Non-pigmented ciliary epithelial cell (primary cell): Measurements from ENCODE around the gene MTHFR.
"Not testable (repeated sequence)": the region's sequence is repeated elsewhere in the genome, so short reads cannot be mapped to it uniquely, and the experiment has no call there.

Experiments used
- DNase-seq: peaks from one replicate; pipeline ENCODE4 v3.0.0-alpha.2; 2010; ENCODE audit warnings: low read depth

The MTHFR gene

DNA sequence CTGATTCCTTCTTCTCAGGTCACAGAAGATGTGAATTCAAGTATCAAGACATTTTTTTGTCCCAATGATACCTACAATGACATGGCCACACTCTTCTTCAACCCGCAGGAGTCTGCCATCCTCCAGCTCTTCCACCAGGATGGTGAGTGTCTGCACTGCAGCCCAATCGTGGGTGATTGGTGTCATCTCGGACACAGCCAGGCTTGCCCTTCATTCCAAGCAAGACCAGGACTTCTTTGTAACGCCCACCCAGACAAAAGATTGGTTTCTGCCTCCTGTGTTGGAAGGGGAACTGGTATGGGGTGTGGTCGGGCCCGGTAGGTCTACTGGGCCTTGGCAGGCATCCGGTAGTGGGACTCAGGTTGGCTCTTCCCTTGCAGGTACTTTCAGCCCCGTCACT lies 27.7 kb upstream of the MTHFR start:
- no peak for DNase-seq

DNA sequence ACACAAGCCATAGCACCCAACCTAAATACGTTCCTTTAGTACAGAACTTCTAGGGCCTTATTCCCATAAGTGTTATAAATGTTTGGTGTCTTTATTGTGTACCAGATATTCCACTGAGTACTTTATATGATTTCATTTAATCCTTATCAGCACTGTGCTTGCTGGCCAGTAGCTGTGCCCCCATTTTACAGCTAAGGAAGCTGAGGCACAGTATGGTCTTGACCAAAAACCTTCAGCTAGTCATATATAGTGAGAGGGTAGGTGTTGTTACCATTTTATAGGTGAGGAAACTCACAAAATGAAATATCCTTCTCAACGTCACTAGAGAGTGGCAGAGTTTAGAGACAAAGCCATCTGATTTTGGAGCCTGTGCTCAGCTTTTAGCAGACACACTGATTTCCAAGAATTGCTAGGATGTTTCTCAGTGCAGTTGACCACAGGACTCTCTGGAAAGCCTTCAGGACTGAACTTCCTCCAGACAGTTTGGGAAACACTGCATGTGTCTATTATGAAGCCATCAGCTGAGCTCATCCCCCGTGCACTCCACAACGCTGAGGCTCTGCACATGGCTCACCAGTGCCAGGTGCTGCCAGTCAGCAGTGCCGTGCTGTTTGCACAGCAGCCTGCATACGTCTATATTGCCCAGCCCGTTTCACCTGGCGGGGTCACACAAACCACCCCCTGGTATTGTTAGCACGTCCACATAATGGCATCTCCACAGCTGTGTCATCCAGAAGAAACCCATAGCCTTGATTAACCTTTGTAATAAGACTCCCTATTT lies 26.4 kb upstream of the MTHFR start:
- no peak for DNase-seq

DNA sequence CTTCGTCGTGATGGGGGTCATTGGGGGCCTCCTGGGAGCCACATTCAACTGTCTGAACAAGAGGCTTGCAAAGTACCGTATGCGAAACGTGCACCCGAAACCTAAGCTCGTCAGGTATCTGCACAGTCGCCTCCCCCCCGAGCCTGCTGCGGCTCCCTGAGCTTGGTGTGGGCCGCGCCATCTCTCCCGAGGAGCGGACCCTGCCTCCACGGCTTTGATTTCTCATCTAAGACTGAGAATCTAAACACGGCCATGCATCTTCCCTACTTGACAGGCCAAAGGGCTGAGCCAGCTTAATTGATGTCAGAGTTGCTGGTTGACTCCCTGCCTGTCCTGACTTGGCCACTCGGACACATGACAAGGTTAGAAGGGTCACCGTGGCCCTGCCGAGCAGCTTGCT lies 22.7 kb upstream of the MTHFR start:
- DNase-seq, result no peak

DNA sequence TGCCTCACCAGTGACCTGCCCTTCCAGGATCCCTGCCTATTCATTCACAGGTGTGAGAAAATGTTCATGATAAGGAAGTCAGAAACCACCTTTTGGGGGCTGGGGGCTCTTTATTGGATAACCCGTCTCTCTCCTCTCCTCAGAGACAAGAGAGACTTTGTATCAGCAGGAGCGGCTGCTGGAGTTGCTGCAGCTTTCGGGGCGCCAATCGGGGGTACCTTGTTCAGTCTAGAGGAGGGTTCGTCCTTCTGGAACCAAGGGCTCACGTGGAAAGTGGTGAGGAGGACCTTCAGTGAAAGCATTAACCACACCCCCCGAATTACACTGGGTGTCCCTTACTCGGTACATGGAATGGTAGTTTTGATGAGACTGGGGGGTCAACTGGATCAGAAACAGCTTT lies 21.2 kb upstream of the MTHFR start:
- DNase-seq, result no peak

DNA sequence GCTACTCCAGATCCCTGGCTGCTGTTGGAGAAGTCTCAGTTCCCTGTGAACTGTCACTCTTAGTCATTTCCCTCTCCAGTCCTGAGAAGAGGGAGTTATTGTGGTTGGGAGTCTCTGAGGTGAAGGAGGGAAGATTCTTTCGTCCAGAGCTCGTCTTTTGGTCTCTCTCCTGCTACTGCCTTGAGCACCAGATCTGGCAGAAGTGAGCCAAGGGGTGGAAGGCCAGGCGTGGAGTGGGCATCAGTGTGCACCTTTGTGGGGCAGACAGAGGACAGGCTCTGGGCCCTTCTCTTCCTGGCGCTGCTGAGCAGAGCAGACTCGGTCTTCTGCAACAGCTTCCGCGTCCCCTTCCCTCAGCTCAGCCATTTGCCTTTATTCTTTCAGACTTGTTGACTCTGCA lies 19.4 kb upstream of the MTHFR start:
- DNase-seq, result no peak

DNA sequence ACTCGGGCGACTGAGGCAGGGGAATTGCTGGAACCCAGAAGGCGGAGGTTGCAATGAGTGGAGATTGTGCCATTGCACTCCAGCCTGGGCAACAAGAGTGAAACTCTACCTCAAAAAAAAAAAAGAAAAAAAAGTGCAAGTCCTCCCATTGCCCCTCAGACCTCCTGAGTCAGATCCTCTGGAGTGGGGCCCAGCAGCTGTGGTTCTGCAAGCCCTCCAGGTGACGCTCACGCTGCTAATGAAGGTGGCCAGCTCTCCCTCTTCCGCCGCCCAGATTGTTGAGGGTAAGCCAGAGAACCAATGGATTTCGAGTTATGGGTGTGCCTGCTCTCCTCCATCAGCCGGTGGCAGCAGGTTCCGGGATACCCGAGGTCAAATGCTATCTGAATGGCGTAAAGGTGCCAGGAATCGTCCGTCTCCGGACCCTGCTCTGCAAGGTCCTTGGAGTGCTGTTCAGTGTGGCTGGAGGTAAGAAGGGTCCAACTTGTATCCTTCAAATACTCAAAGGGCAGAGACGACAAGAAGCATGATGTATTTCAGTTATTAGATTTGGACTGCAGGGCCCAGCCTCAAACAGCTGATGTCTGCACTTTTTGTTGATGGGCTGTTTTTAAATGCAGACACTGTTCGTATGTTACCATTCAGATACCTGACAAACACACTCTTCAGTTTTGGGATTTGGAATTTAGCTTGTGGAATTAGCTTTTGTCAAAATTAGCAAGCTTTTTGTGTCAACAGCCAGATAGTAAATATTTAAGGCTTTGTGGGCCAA lies 17.8 kb upstream of the MTHFR start:
- no peak for DNase-seq

DNA sequence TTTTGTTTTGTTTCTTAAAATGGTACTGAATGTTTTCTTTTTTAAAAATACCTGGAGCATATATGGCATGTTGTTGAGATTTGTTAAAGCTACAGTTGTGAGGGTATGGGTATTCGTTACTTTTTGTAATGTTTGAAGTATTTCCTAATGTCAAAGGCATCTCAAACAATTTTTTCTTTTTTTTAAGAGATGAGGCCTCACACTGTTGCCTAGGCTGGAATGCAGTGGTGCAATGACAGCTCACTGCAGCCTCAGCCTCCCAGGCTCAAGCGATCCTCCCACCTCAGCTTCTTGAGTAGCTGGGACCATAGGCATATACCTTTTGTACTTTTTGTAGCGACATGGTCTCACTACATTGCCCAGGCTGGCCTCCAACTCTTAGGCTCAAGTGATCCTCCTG lies 16.3 kb upstream of the MTHFR start:
- no peak for DNase-seq

DNA sequence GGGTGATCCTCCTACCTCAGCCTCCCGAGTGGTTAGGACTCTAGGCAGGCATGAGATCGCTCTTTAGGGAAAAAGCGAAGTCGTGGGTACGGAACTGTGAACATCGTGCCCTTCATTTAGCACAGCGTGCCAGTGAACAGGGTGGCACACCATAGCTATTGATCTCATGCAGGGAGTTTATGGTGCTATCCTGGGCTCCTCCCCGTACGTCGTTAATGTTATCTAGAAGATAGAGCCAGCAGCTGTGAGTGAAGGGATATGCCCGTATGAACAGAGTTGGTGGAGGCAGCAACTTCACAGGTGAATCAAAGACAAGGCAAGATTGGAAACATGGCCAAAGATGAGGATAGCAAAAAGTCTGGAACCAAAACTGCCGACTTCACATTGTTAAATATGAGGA lies 11.4 kb upstream of the MTHFR start:
- no peak for DNase-seq

DNA sequence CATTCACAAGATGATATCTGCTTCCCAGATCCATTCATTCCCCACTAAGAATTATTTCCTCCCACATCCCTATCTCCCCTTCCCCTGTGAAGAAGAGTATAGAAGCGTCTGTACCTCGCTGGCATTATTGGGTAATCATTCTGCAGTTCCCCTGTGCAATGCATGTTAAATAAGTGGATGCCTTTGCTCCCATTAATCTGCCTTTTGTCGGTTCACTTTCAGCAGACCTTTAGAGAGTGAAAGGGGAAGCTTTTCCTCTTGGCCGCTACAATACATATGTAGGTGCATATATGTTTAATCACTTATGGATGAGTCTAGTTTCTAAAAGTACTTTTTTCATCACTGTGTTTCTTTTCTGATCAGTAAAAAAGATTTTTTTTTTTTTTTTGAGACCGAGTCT lies 7.3 kb upstream of the MTHFR start:
- no peak for DNase-seq

DNA sequence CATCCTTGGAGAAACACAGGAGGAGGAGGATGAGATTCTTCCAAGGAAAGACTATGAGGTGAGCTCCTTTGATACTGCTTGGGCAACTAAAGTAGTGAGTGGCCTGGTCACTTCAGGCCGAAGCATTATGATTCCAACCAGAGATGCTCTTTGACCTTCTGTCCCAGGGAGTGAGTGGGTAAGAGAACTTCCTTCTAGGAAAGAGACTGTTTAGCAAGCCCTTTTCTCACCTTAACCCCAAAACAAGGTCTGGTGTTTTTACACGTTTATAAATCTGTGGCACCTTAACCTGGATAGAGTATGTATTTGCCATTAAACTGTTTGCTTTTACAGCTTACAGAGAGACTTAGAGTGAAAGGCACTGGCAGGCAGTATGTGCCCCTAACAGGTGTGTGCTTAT lies 1.4 kb upstream of the MTHFR start:
- DNase-seq, result no peak

DNA sequence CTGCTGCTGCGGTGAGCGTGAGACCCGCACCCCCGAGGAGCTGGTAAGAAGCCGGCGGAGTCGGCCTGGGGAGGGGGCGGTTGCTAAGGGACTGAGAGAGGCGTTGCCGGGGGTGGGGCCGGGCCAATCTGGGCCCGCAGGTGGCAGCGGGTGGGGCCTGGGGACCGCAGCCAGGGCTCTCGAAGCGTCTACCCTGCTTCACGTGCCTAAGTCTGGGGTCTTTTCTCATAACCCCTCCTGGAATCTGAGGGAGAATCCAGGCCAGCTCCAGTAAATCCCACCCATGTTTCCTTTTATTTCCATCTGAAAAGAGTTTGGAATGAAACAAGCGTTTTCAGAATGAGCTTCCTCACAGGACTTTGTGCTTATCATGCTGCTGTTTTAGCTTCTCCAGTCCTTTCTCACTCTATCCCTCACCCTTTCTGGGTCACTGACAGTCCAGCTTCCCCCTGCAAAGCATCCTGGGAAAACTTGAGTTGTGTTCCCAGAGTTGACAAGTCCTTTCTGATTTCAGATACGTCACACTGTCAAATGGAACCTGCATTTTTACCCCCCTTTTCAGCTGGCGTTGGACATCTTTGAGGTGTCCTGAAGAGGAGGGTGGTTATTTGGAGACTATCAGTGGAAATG lies 658 bp upstream of the MTHFR start:
- DNase-seq, result no peak

DNA sequence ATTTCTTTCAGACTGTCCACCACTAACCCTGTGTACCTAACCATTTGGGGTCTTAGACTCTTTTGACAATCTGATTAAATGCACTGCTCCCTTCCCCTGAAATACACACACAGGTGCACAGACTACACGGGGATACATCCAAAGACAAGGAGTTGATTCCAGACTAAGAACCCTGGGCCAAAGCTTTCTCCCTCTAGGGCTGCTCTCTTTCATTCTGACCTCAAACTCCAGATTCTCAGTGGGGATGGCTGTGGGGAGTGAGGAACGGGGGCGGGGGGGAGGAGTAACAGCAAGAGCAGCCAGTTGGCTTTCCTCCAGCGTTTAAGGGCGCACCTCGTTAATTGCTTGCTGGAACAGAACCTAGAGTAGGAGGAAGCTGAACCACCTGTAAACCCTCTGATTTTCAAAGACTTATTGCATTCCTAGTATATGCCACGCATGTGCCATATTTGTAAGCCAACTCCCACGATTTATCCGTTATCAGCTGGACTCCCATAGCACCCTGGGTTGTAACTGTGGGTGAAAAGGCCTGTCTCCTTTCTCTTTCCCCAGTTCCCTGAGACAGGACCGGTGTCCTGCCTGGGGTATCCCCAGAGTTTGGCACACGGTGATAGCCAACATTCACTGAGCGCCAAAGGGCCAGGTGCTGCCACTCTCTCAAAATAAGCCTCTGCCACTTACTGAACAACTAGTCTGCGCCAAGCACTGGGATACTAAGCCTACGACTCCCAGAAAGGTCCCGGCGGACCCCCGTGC lies 920 bp downstream of the MTHFR start:
- no peak for DNase-seq

DNA sequence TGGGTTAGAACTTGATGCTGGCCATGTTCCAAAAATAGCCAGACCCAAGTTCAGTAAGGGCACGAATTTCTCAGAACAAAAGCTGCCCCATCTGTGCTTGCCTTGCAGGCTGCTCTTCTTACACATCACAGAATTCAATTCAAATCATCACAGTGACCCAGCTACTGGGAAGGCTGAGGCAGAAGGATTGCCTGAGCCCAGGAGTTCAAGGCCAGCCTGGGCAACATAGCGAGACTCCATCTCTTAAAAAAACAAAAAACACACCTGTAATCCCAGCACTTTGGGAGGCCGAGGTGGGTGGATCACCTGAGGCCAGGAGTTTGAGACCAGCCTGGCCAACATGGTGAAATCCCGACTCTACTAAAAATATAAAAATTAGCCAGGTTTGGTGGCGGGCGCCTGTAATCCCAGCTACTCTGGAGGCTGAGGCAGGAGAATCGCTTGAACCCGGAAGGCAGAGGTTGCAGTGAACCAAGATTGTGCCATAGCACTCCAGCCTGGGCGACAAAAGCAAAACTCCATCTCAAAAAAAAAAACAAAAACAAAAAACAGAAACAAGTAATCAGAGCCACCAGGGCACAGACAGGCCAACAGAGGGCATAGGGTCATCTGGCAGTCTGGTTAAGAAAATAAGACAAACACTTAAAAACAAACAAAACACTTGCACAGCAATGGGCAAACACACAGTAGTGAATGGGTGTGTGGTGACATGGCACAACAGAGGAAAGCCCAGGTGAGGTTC lies 1.7 kb downstream of the MTHFR start:
- DNase-seq, result not testable (repeated sequence)

DNA sequence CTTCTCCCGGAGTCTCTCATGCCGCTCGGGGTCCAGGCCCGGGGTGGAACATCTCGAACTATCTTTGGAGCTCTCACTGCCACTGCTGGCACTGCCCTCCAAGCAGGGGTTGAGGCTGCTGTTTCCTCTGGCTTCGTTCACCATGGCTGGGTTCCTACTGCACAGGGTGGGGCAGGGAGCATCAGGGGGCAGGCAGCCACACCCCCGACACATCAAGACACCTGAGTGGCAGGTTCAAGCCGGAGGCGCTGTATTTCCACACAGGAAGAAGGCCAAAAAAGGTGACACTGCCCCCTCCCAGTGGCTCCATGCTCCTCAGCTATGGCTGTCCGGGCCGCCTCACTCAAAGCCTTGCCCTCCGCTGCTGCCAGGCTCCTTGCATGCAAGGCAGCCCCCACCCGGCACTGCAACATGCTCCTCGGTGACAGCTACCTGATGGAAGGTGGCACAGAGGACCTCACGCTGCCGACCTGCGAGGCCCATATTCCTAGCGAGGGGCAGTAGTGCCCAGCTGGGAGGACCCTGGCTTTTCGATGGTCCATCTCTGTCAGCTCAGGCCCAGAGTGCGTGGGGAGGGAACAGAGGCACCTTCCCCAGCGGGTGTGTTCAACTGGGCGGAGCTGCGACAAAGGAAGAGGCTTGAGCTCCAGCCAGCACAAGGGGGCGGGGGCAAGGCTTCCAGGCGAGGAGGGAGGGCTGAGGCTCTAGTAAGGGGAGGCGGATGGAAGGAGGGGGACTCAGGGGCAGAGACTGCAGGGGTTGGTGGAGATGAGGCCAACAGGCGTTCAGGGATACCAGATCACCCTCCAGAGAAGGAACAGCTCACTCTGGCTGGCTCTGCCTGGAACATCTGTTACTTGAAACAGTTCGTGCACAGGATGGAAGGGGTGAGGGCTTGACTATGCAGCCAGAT lies 2.5 kb downstream of the MTHFR start:
- peak; percentile 94 for DNase-seq

DNA sequence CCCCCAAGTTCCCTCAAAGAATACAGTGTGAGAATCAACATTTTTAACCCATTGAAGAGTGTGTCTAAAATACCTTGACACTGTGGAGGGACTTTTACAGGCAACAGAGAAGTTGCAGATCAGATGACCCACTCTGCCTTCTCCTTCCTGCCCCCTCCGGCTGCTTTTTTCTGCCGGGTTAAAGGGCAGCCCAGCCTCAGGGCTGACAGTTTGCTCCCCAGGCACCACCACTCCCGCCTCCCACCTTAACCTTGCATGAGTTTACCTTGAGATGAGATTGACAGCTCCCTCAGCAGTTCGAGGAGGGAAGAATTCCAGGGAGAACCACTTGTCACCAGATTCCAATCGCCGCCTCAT lies 3.2 kb downstream of the MTHFR start:
- DNase-seq, result no peak

DNA sequence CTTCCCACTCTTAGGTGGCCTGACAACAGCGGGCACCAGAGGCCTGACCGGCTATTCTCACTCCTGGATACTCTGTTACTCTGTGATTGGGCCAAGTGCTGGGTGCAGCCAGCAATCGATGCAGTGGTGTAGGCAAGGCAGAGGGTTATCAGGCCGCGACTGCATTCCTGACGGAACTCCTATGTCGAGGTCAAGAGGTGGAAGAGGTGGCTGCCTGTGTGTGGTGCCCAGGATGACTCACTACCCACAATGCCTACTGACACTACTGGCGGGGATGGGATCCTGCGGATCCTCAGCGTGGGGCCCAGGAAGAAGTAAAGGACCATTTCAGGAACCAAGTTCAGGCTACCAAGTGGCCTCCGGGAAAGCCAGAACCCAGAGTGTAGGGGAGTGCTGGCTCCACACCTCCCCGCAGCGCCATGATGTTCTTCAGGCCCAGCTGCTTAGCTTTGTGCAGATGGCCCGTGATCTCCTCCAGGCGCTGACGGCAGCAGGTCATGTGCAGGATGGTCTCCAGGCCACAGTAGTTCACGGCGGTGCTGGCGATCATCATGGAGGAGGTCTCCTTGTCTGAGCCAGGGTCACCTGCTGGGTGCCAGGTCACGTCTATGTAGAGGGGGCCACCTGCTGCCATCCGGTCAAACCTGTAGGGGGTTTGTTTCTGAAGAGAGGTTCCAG lies 4.9 kb downstream of the MTHFR start:
- no peak for DNase-seq

DNA sequence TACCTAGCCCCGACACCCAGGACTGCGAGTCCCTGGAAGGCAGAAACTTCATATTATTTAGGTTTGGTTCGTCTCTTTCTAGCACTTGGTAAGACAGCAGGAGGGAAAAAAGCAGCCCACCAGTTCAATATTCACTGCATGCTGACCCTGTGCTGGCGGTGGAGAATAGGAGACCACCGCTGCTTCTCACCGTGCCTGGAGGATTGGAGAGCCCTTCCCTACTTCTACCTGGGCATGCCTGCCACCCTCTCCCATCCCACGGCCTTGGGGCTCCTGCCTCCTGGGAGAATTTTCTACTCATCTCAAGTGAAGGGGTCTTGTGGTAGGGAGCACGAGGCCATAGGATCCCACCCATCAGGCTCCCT lies 5.4 kb downstream of the MTHFR start:
- DNase-seq, result no peak

DNA sequence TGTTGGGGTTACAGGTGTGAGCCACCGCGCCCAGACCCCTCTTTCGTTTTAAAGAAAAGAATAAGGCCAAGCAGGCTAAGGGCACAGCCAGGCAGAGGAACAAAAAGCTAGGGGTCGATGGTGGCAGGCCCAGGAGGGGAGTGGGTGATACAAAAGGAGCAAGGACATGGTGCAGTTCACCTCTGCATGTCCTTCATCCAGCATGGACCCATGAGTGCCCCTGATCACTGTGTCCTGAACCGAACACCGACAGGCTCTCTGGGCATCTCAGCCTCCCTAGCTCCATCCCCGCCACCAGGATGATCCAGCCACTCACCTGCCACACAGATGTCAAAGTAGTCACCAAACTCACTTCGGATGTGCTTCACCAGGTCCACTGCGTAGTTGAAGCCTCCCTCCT lies 5.9 kb downstream of the MTHFR start:
- no peak for DNase-seq

DNA sequence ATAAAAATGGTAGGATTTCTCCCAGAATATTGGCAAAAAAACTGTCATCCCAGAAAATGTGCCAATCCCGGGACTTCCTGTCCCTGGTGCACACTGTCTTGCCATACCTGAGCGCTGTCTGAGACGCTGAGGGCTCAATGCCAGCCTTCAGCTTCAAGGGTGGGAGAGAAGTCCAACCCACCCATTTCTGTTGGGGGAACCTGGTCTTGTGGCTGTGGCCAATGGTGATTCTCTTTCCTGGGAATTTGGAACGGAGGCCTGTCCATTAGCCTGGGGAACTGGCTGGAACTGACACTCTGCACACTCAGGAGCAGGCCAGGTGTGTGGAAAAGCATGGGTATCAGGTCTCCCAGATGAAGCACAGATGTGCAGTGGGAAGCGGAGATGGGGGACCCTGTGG lies 6.7 kb downstream of the MTHFR start:
- DNase-seq, result no peak

DNA sequence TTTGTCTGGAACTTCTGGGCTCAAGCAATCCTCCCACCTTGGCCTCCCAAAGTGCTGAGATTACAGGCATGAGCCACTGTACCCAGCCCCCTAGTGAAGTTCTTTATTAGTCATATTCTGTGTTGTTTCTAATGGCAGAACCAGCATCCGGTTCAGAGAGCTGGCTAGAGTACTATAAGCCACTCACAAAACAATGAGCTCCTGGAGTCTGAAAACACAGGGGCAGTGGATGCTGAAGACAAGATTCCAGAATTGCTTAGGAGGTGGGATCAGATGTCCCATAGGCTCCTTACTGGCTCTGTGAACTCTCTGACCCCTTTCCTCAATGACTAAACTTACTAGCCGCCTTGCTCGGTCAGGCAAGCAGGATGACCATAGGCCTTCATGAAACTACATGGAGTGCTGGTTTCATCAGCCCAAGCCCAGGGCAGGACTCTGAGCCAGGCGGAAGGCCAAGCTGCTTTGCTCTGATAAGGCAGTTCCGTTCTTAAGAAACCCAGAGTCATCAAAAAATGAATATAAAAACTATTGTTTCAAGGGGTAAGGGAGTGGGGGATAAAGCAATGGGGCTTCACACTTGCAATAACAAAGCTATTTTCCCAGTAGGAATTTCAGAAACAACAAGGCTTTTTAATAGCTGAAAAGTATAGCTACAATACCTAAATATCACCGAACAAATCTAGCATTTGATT lies 8.1 kb downstream of the MTHFR start:
- DNase-seq, result no peak
